NCI-H2227 (cell line): ENCODE measurements around the gene NELL2.
A peak's percentile ranks its signal among the peaks of the same experiment; 100 is the strongest.
"Not testable (repeated sequence)": the region's sequence is repeated elsewhere in the genome, so short reads cannot be mapped to it uniquely, and the experiment has no call there.

ENCODE experiments used
- DNase-seq: peaks from one replicate; lab custom pipeline; 2025; ENCODE audit not compliant: unreplicated experiment; lab: John Stamatoyannopoulos, UW

NELL2 gene

GRCh38 chr12:44779766-44780165, 96.3 kb downstream of the NELL2 start:
- DNase-seq: no peak

- no peak for DNase-seq
Observed at GRCh38 chr12:44778863-44779262, 97.3 kb downstream of the NELL2 start.

DNA sequence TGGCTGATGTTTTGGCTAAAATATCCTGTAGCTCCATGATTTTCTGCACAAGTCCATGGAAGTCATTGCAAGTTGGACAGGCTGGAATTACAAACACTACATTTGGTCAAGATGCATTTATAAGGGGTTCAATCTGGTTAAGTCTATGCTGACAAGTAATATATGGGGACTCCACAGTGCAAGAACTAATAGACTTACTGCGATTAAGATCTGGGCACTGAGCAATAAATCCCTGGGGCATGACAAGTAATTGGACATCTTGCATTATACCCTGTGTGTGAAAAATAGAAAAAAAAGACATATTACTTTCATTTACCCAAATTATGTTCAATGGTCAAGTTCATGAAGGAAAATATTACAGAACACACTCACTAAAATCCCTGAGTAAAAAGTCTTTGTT, 99.1 kb downstream of the NELL2 start:
- no peak for DNase-seq

DNA sequence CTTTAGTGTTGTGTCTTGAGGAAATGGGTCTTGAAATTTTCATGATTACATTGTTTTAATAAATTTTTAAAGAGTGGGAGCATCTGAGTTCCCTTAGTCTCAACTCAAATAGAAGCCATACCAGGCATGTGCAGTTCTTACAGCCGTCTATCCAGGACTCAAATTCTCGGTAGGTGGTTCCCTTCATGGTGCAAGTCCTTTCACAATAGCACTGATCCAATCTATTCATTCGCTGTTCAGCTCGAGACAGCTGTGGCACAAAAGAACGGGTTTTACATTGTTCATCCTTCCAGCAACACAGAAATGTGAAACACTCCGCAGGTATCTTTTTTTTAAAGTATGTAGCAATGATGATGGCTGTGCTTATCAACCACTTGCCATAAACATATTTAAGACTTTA, 100.2 kb downstream of the NELL2 start:
- DNase-seq: no peak

DNA sequence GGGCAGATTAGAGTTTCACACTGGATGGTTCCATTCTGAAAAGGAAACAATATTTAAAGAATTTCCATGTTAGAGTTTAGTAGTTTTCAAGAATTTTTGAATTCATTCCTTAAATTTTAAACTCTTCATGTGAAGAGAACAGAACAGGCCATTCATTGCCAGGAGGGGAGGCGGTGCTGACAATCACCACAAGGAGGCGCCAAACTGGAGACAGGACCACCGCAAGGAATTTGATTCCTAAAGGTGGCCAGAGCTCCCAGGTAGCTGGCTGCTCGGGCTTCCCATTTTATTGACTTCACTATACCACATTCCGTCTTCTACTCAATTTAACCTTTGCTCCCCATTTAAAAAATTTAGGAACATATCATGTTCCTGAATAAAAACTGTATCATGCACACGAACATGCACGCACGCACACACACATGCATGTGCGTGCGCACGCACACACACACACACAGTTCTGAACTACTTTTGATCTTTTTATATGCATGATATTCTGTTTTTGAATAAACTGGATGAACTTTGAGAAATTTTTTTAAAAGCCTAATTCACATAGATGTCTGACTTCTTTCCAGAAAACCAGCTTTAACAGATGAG, 101.2 kb downstream of the NELL2 start:
- peak; percentile 28 for DNase-seq

DNA sequence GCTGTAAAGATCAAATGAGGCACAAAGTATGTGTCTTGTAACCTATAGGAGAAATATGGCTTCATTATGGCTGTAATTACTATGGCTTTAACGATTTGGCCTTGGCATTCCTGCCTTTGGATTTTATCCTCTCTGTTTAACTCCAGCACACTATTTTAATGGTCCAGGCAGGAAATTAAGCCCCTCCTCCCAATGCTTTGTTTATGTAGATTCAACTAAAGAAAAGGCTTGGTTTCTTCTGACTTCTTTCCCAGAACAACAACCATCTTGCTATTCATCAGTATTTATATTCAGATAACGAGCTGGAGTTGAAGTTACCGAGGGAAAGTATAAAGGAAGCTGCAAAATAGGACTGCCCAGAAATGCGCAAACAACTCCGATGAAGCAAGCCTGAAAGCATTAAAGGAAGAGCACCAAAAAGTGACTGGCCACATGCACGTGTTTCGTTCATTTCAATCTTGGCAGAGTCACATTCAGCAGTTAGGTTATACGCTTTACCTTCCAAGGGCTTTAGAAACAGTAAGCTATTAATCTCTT, 104.6 kb downstream of the NELL2 start:
- no peak for DNase-seq

- no peak for DNase-seq
Observed at GRCh38 chr12:44765796-44766195, 110.3 kb downstream of the NELL2 start.

- no peak for DNase-seq
Observed at GRCh38 chr12:44763021-44763420, 113.1 kb downstream of the NELL2 start.

DNA sequence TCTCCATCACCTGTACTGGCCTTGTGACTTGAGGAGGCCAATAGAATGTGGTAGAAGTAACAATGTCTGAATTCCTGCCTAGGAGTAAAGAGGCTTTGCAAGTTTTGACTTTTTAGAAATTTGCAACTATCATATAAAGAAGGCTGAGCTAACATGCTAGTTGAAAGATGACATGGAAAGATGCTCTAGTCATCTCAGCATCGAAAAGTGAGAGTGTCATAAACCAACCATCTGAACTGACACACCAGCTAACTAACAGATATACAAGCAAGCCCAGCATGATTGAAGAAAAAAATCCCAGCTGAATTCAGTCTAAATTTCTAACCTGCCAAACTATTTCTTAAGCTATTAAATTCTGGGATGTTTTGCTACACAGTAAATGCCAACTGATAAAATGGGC, 116.8 kb downstream of the NELL2 start:
- no peak for DNase-seq

DNA sequence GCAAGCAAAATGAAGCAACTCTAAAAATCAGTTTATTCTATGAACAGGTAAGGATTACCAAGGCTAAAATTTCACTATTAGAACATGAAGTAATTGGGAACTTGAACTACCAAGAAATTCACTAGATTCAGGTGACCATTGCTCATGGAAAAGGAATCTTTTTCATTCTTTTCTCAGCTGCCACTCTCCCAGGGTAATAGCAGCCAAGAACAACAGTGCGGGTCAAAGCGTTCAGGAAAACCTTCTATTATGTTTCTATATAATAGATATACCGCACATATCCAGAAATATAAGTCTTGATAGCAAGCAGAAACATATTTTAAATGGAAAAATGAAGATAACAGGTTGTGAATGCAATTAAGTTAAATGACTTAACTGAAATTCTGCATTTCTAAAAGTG, 125.6 kb downstream of the NELL2 start:
- peak; percentile 30 for DNase-seq

- DNase-seq: peak; percentile 10
Observed at GRCh38 chr12:44749566-44749965, 126.5 kb downstream of the NELL2 start.

GRCh38 chr12:44748950-44749468, 127.1 kb downstream of the NELL2 start:
- DNase-seq: no peak

DNA sequence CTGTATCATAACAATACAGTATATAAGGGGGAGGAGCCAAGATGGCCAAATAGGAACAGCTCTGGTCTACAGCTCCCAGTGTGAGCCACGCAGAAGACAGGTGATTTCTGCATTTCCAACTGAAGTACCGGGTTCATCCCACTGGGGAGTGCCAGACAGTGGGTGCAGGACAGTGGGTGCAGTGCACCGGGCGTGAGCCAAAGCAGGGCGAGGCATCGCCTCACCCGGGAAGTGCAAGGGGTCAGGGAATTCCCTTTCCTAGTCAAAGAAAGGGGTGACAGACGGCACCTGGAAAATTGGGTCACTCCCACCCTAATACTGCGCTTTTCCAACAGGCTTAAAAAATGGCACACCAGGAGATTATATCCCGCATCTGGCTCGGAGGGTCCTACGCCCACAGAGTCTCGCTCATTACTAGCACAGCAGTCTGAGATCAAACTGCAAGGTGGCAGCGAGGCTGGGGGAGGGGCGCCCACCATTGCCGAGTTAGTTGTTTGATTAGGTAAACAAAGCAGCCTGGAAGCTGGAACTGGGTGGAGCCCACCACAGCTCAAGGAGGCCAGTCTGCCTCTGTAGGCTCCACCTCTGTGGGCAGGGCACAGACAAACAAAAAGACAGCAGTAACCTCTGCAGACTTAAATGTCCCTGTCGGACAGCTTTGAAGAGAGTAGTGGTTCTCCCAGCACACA, 134.7 kb downstream of the NELL2 start:
- DNase-seq: not testable (repeated sequence)

- no peak for DNase-seq
Observed at GRCh38 chr12:44738051-44738450, 138.1 kb downstream of the NELL2 start.

DNA sequence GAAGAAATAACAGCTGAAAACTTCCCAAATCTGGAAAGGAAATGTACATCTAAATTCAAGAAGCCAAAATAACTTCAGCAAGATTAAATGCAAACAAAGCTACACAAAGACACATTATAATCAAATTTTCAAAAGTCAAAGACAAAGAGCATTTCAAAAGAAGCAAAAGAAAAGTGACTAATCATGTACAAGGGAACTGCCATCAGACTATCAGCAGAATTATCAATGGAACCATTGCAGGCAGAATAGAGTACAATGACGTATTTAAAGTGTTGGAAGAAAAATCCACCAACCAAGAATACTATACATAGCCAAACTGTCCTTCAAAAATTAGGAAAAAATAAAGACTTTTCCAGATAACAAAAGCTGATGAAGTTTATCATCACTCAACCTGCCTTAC, 147.5 kb downstream of the NELL2 start:
- DNase-seq: no peak

GRCh38 chr12:44720265-44720664, 155.8 kb downstream of the NELL2 start:
- DNase-seq: no peak

- DNase-seq: no peak
Observed at GRCh38 chr12:44717612-44718011, 158.5 kb downstream of the NELL2 start.

DNA sequence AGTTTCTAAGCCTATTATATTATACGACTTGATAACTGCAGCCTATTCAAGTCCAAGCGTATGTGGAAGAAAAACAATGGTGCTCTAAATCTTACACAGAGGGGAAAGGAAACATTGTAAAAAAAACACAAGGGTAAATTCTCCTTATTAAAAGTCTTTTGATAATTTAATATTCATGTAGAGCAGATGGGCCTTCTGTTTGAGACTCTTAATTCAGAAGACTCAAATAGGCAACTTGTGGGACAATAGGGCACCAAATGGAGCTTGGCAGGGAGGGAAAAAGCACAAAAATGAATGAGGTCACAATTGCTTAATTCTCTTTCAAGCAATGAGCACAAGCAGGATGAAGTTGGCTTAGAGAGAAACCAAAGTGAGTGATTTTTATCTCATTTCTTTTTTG, 159.4 kb downstream of the NELL2 start:
- no peak for DNase-seq

GRCh38 chr12:44711736-44712135, 164.4 kb downstream of the NELL2 start:
- no peak for DNase-seq

- DNase-seq: no peak
Observed at GRCh38 chr12:44709166-44709565, 166.9 kb downstream of the NELL2 start.

DNA sequence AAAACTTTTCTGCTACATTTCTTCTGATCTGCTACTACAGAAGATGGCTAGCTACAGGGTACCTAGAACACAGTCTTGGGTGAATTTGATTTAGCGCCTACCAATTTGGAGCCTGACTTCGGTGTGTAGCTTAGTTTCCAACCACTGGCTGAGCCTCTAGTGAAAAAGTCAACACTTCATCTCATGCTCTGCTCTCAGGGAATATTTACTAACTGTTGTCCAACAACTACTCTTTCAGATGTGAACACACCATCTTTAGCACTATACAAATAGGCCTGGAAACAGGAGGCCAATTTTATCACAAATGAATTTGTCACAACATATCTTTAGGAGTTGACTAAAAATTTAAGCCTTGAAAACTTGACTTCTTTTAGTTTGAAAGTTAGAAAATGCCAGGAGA, 167.9 kb downstream of the NELL2 start:
- no peak for DNase-seq

DNA sequence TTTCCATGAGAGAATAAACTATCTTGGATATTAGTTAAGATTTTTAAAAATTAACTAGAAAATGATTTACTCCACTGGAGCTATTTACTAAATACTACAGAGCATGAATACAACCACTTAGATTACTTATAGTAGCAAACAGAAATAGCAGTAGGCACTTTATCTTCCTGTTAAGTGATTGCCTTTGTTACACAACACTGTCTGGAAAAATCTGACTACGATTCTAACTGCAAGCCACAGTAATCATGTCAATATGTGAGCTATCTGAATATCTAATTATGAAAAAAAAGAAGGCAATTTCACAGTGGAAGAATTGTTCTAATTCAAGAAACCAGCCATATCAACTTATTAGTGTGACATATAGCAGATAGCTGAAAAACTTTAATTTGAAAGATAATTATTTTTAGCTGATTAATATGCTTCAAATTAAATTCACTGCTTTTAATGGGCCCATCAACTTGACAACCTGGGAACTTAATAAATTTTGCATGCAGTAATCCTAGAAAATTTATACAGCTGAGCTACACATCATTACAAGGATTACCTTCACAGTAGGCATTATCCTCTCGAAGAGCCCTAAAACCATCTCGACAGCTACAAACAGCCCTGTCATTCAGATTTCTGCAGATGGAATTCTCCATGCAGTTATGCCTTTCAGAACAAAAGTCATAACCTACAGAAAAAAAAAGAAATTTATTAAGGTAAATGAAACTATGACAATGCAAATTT, 172.8 kb downstream of the NELL2 start:
- no peak for DNase-seq
